GM12801 (cell line): Measurements from ENCODE around the gene TAF4.

Experiments used
- TF ChIP-seq, protein P1 (sequence below): IDR thresholded peaks from one replicate; pipeline ENCODE4 v1.5.1; 2011; ENCODE audit warnings: control low read depth; ENCODE audit not compliant: insufficient read length; ENCODE audit errors: extremely low read depth

TAF4 gene

DNA sequence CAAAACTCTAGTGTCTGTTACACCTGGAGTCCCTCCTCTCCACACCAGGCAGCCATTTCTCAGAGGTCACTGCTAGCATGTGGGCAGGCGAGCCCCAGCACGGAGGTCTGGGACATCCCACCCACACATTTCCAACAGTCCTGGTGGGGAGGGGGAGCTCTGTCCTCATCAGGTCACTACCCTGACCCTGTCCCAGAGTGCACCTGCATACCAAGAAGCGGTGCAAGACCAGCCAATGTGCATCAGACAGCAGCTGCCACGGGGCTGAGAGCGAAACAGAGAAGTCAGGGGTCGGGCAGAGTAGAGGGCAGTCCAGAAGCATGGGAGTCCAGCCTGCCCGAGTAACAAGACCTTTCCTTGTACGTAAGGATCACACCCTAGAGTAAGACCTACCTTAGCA lies 71.1 kb downstream of the TAF4 start:
- TF ChIP-seq, protein P1, sequence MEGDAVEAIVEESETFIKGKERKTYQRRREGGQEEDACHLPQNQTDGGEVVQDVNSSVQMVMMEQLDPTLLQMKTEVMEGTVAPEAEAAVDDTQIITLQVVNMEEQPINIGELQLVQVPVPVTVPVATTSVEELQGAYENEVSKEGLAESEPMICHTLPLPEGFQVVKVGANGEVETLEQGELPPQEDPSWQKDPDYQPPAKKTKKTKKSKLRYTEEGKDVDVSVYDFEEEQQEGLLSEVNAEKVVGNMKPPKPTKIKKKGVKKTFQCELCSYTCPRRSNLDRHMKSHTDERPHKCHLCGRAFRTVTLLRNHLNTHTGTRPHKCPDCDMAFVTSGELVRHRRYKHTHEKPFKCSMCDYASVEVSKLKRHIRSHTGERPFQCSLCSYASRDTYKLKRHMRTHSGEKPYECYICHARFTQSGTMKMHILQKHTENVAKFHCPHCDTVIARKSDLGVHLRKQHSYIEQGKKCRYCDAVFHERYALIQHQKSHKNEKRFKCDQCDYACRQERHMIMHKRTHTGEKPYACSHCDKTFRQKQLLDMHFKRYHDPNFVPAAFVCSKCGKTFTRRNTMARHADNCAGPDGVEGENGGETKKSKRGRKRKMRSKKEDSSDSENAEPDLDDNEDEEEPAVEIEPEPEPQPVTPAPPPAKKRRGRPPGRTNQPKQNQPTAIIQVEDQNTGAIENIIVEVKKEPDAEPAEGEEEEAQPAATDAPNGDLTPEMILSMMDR = no peak

DNA sequence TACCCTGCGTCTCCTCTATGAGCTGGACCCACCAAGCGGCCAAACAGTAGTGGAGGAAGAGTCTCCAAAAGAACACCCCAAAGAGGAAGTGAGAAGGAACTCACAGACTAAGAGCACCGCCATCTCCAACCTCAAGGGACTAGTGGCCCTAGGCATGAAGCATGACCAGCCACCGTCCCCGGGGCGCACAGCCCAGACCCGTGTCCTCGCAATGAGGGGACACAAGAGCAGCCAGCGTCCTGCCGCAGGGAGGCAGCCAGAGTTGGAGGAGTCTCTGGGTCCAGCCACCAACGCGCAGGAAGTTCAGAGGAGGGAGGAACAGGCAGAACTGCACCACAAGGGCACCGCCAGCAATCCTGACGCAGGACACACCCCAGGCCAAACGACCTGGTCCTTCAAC lies 72.6 kb downstream of the TAF4 start:
- TF ChIP-seq, protein P1 = no peak

DNA sequence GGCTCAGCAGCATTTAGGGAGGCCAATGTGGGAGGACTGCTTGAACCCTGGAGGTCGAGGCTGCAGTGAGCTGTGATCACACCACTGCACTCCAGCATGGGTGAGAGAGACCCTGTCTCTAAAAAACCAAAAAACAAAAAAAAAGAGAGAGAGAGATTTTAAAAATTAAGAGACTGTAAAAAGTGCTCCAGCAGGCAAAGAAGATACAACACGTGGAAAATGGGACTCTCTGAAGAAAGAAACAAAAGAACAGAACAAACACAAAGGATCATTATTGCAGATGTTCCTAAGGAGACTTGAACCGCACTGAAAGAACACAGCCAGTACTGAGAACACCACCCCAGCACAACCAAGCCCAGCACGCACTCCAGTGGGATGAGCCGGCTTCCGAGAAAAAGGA lies 74.2 kb downstream of the TAF4 start:
- TF ChIP-seq, protein P1 = no peak

- TF ChIP-seq, protein P1 = no peak
Observed at GRCh38 chr20:61990484-61990883, 75.2 kb downstream of the TAF4 start.

- TF ChIP-seq, protein P1 = no peak
Observed at GRCh38 chr20:61989741-61990140, 75.9 kb downstream of the TAF4 start.

DNA sequence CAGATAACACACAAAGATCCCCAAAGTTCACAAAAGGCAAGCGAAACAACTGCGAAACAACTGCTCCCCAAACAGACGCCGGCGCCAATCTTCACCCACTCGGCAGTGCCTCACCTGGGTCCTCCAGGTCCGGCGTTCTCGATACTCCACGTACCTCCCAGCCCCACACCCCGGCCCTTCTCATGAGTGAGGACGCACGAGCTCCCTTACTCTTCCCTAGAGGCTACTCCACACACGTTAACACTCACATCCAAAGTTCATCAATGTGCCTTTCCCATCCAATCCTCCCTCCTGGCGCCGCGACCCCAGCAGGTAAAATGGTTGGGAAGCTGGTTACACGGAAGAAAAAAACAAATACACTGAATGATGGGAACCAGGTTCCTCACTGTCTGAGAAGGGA lies 77.0 kb downstream of the TAF4 start:
- TF ChIP-seq, protein P1 = no peak

GRCh38 chr20:61986762-61987321 lies 78.8 kb downstream of the TAF4 start:
- TF ChIP-seq, protein P1 = no peak
